Kidney epithelial cell (primary cell): ENCODE measurements around the gene KRTAP27-1. TPM values are rescaled to one million over a fixed set of nuclear protein-coding genes. Genes with fewer than 3 reads are reported as not detected.

Experiments
- DNase-seq: peaks from one replicate; pipeline ENCODE4 v3.0.0-alpha.2; 2010; ENCODE audit warnings: low read depth
- H3K27me3 ChIP-seq: 2 replicates; pipeline ENCODE4 v1.6.0; 2011; ENCODE audit warnings: low read length; ENCODE audit not compliant: control insufficient read depth, insufficient read depth
- H3K36me3 ChIP-seq: 2 replicates; pipeline ENCODE4 v1.5.1; 2011; ENCODE audit warnings: low read length; ENCODE audit not compliant: control insufficient read depth, insufficient read depth
- H3K4me3 ChIP-seq: 2 replicates; pipeline ENCODE4 v1.5.1; 2011; ENCODE audit warnings: low read depth, mild to moderate bottlenecking, control low read depth, low read length
- CTCF ChIP-seq: IDR thresholded peaks from 2 replicates; pipeline ENCODE4 v1.5.1; 2011; ENCODE audit warnings: mild to moderate bottlenecking, moderate library complexity, low read length, control low read depth, inconsistent platforms; ENCODE audit not compliant: insufficient read depth, poor library complexity, severe bottlenecking
- total RNA-seq: library from RNA; depleted of rRNA; stranded (reverse); fragments of >200 nt; gene quantifications from 2 replicates; pipeline ENCODE4 v1.2.3, GENCODE V29; 2015

KRTAP27-1 gene
- total RNA-seq, 1 donor from 2014 or later = not detected

DNA sequence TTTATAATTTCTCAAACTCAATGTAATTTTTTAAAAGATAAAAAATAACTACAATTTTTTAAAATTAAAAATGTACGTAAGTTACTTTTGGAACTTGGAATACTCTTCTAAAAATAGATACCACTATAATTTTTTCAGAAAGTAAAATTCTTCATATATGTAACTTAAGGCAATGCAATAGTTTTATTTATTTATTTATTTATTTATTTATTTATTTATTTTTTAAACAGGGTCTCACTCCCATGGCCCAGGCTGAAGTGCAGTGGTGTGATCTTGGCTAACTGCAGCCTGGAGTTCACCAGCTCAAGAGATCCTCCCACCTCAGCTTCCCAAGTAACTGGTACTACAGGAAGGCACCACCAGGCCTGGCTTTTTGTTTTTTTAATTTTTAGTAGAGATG, 14.0 kb upstream of the KRTAP27-1 start:
- no peaks in the 10 kb centered on the region for H3K36me3 ChIP-seq

GRCh38 chr21:30349572-30349971, 12.1 kb upstream of the KRTAP27-1 start:
- no peak for DNase-seq

More for the DNA sequence above, 14.0 kb upstream of the KRTAP27-1 start:
- no peak overlapping the region for H3K4me3 ChIP-seq
- H3K27me3 ChIP-seq = no peaks in the 10 kb centered on the region
- DNase-seq = no peak
- no peak for TF ChIP-seq CTCF

GRCh38 chr21:30348506-30348905, 11.0 kb upstream of the KRTAP27-1 start, which contains the start of gene KRTAP23-1:
TSS of gene KRTAP23-1 (minus strand) at chr21:30348606. CDS start at chr21:30348606, 0 bp downstream.
- no peak for DNase-seq

More at GRCh38 chr21:30349572-30349971, 12.1 kb upstream of the KRTAP27-1 start:
- Histone ChIP-seq H3K36me3 (no peaks in the 10 kb centered on the region), H3K27me3 (no peaks in the 10 kb centered on the region), H3K4me3 (no peak overlapping the region)
- TF ChIP-seq CTCF = no peak

DNA sequence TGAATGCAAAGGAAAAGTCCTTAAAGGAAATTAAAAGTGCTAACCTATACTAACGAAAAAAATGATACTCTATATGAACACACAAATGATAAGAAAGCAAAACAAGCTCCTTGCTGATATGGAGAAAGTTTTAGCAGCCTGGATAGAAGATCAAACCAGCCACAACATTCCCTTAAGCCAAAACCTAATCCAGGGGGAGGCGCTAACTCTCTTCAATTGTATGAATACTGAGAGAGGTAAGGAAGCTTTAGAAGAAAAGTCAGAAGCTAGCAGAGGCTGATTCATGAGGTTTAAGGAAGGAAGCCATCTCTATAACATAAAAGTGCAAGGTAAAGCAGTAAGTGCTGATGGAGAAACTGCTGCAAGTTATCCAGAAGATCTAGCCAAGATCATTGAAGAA, 7.5 kb upstream of the KRTAP27-1 start:
- Histone ChIP-seq H3K36me3 (no peaks in the 10 kb centered on the region), H3K27me3 (no peaks in the 10 kb centered on the region), H3K4me3 (no peak overlapping the region)
- no peak for DNase-seq
- no peak for TF ChIP-seq CTCF

More at GRCh38 chr21:30348506-30348905, 11.0 kb upstream of the KRTAP27-1 start, which contains the start of gene KRTAP23-1:
- Histone ChIP-seq H3K36me3 (no peaks in the 10 kb centered on the region), H3K27me3 (no peaks in the 10 kb centered on the region), H3K4me3 (no peak within 1 kb of the TSS)
- TF ChIP-seq CTCF = no peak

GRCh38 chr21:30340714-30341573, 3.5 kb upstream of the KRTAP27-1 start:
- no peak overlapping the region for H3K4me3 ChIP-seq
- no peak for DNase-seq
- peak; percentile 83 for TF ChIP-seq CTCF
- no peaks in the 10 kb centered on the region for H3K27me3 ChIP-seq
- H3K36me3 ChIP-seq = no peaks in the 10 kb centered on the region
